ENCODE data around the gene YTHDC1. TPM values are rescaled to one million over a fixed set of nuclear protein-coding genes. Genes with fewer than 3 reads are reported as not detected.

Gene YTHDC1
- total RNA-seq, 1 donor from 2014 or later = 46.2 TPM

- DNase-seq = no peak
- TF ChIP-seq, protein P1, sequence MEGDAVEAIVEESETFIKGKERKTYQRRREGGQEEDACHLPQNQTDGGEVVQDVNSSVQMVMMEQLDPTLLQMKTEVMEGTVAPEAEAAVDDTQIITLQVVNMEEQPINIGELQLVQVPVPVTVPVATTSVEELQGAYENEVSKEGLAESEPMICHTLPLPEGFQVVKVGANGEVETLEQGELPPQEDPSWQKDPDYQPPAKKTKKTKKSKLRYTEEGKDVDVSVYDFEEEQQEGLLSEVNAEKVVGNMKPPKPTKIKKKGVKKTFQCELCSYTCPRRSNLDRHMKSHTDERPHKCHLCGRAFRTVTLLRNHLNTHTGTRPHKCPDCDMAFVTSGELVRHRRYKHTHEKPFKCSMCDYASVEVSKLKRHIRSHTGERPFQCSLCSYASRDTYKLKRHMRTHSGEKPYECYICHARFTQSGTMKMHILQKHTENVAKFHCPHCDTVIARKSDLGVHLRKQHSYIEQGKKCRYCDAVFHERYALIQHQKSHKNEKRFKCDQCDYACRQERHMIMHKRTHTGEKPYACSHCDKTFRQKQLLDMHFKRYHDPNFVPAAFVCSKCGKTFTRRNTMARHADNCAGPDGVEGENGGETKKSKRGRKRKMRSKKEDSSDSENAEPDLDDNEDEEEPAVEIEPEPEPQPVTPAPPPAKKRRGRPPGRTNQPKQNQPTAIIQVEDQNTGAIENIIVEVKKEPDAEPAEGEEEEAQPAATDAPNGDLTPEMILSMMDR (IDR thresholded peaks at IDR 0.05; ENCODE audit: borderline replicate concordance) = no peak
- Histone ChIP-seq H3K4me3 (no peak overlapping the region), H3K4me1 (no peaks in the 10 kb centered on the region), H3K27ac (replicated peaks) (no peak overlapping the region), H3K36me3 (no peaks in the 10 kb centered on the region), H3K9me3 (replicated peaks) (no peaks in the 10 kb centered on the region), H3K27me3 (ENCODE audit: low read depth) (no peaks in the 10 kb centered on the region)
- intact Hi-C loops (cut with micrococcal nuclease) = no loop called here
Measured at GRCh38 chr4:68264875-68265565, 84.9 kb downstream of the YTHDC1 start.

Other genes with a start within 250 kb of the YTHDC1 start
- not detected for gene TMPRSS11F, start 220.2 kb downstream of the YTHDC1 start, total RNA-seq
- gene TMPRSS11B, start 104.4 kb downstream of the YTHDC1 start, total RNA-seq = not detected
- not detected for gene TMPRSS11E, start 97.4 kb upstream of the YTHDC1 start, total RNA-seq
- gene UGT2B17, start 226.2 kb upstream of the YTHDC1 start, total RNA-seq = not detected

Measured in left ventricle myocardium inferior (tissue), 1 donor.